ENCODE measurements around the gene GALNTL6. TPM values are rescaled to one million over a fixed set of nuclear protein-coding genes. Genes with fewer than 3 reads are reported as not detected.

GALNTL6 gene
- total and polyA plus RNA-seq, 2 donors (not counting 3 experiments of a cell fraction or from before 2014, with no cell fraction given) = not detected

DNA sequence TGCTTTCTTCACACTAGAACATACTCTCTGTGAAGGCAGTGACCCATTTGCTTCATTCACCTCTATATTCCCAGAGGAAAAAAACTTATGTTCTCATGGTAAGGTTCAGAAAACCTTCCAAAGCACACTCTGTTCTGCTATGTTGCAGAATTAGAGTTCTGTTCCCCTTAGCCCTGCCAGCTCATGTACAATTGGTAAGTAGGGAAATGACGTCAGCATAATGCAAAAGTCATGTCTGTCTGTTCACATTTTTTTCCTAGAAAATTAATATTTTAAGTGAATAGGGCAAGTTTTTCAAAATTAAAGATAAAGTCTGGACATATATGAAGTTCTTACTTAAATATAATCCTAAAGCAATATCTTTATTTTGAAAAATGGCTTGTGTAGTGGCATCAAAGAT lies 443.6 kb downstream of the GALNTL6 start:
- POLR2A ChIA-PET = no interaction called here
- dilution Hi-C loops (cut with MboI; ENCODE audit: extremely low pct_ligation_motif_present, low sequenced_read_pairs) = no loop called here
- no peak for FAIRE-seq

DNA sequence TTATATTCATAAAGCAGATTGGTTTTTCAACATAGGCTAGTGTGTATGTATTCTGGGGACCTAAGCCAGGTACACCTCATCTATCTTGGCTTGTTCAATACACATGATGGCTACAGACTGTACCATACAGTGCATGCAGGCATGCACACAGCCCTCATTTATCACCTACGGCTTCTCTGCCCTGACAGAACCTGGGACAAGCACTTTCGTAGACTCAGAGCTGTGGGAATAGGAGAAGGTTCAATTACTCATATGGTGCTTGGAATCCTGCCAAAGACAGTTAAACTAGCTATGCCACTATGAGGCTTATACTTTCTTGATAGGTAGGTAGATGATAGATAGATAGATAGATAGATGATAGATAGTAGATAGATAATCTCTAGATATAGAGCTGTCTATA lies 457.2 kb downstream of the GALNTL6 start:
- ChIA-PET POLR2A (no interaction called here), CTCF (no interaction called here)
- DNase-seq (ENCODE audit: low read depth, low spot score) (no peak), FAIRE-seq (no peak)
- no peaks in the 10 kb centered on the region for H3K9me1 ChIP-seq (replicated peaks; ENCODE audit: control insufficient read depth, extremely low read depth, insufficient read depth, low read length)
- no peak overlapping the region for H3K9ac ChIP-seq (replicated peaks; ENCODE audit: extremely low read depth, insufficient read depth, low read length)
- BruUV-seq (replicated peaks) = no TSS peak
- no peak overlapping the region for H3K4me3 ChIP-seq (replicated peaks in 1 of 3; ENCODE audit: insufficient read depth in 1 of 3, low read depth in 1 of 3, low read length in 3 of 3)
- dilution Hi-C loops (cut with MboI; ENCODE audit: extremely low pct_ligation_motif_present, low sequenced_read_pairs) = no loop called here
- intact Hi-C loops (cut with micrococcal nuclease) = no loop called here
- H4K20me1 ChIP-seq (replicated peaks; ENCODE audit: control insufficient read depth, extremely low read depth, insufficient read depth, low read length) = no peaks in the 10 kb centered on the region
- TF ChIP-seq, protein P1, sequence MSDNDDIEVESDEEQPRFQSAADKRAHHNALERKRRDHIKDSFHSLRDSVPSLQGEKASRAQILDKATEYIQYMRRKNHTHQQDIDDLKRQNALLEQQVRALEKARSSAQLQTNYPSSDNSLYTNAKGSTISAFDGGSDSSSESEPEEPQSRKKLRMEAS (IDR thresholded peaks at IDR 0.05; ENCODE audit: insufficient read depth, insufficient read length) = no peak
- TF ChIP-seq GATA2 (IDR thresholded peaks at IDR 0.05; ENCODE audit: insufficient read depth, insufficient read length, low read depth, low read length) (no peak), MYC (IDR thresholded peaks at IDR 0.05; ENCODE audit: low read depth, low read length) (no peak), EZH2 (IDR thresholded peaks at IDR 0.05; ENCODE audit: borderline replicate concordance, low read depth, low read length, severe bottlenecking) (no peak), POLR2AphosphoS5 (IDR thresholded peaks at IDR 0.05; ENCODE audit: insufficient read depth, low read depth, low read length) (no peak), JUN (IDR thresholded peaks at IDR 0.05; ENCODE audit: borderline replicate concordance, insufficient read depth, insufficient read length, low read depth) (no peak)
- TF ChIP-seq, protein P2, sequence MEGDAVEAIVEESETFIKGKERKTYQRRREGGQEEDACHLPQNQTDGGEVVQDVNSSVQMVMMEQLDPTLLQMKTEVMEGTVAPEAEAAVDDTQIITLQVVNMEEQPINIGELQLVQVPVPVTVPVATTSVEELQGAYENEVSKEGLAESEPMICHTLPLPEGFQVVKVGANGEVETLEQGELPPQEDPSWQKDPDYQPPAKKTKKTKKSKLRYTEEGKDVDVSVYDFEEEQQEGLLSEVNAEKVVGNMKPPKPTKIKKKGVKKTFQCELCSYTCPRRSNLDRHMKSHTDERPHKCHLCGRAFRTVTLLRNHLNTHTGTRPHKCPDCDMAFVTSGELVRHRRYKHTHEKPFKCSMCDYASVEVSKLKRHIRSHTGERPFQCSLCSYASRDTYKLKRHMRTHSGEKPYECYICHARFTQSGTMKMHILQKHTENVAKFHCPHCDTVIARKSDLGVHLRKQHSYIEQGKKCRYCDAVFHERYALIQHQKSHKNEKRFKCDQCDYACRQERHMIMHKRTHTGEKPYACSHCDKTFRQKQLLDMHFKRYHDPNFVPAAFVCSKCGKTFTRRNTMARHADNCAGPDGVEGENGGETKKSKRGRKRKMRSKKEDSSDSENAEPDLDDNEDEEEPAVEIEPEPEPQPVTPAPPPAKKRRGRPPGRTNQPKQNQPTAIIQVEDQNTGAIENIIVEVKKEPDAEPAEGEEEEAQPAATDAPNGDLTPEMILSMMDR (IDR thresholded peaks at IDR 0.05; ENCODE audit: extremely low read depth in 1 of 2, insufficient read depth in 1 of 2, low read depth in 1 of 2, low read length in 2 of 2) = no peak
- H3K9me3 ChIP-seq (replicated peaks; ENCODE audit: control insufficient read depth, insufficient read depth, low read length) = no peaks in the 10 kb centered on the region
- H3K27ac ChIP-seq (ENCODE audit: insufficient read depth, low read depth, low read length) = no peak overlapping the region
- H3K27me3 ChIP-seq (ENCODE audit: control insufficient read depth in 2 of 2, insufficient read depth in 2 of 2, low read length in 2 of 2) = no peaks in the 10 kb centered on the region
- no peak overlapping the region for H3K4me2 ChIP-seq (ENCODE audit: insufficient read depth, low read length)
- no peak overlapping the region for H2AFZ ChIP-seq (ENCODE audit: low read depth, low read length)
- H3K79me2 ChIP-seq (ENCODE audit: control insufficient read depth, insufficient read depth, low read length) = no peaks in the 10 kb centered on the region
- H3K36me3 ChIP-seq (ENCODE audit: control insufficient read depth in 2 of 2, extremely low read depth in 1 of 2, insufficient read depth in 2 of 2, low read length in 2 of 2) = no peaks in the 10 kb centered on the region
- H3K4me1 ChIP-seq (ENCODE audit: control insufficient read depth, extremely low read depth, insufficient read depth, low read length) = no peaks in the 10 kb centered on the region

More for the DNA sequence above, 443.6 kb downstream of the GALNTL6 start:
- intact Hi-C loops (cut with micrococcal nuclease) = no loop called here
- no peak overlapping the region for H3K4me2 ChIP-seq (ENCODE audit: insufficient read depth, low read length)
- no peaks in the 10 kb centered on the region for H3K27me3 ChIP-seq (ENCODE audit: control insufficient read depth in 2 of 2, insufficient read depth in 2 of 2, low read length in 2 of 2)
- H3K4me1 ChIP-seq (ENCODE audit: control insufficient read depth, extremely low read depth, insufficient read depth, low read length) = no peaks in the 10 kb centered on the region
- no peak for DNase-seq (ENCODE audit: low read depth, low spot score)
- BruUV-seq (replicated peaks) = no TSS peak
- TF ChIP-seq POLR2A (IDR thresholded peaks at IDR 0.05; ENCODE audit: low read depth, low read length) (no peak), GATA2 (IDR thresholded peaks at IDR 0.05; ENCODE audit: insufficient read depth, insufficient read length, low read depth, low read length) (no peak), MYC (IDR thresholded peaks at IDR 0.05; ENCODE audit: low read depth, low read length) (no peak)
- TF ChIP-seq, protein P1 (IDR thresholded peaks at IDR 0.05; ENCODE audit: insufficient read depth, insufficient read length) = no peak
- TF ChIP-seq, protein P2 (IDR thresholded peaks at IDR 0.05; ENCODE audit: extremely low read depth in 1 of 2, insufficient read depth in 1 of 2, low read depth in 1 of 2, low read length in 2 of 2) = no peak
- H3K36me3 ChIP-seq (ENCODE audit: control insufficient read depth in 2 of 2, extremely low read depth in 1 of 2, insufficient read depth in 2 of 2, low read length in 2 of 2) = no peaks in the 10 kb centered on the region
- no peaks in the 10 kb centered on the region for H3K79me2 ChIP-seq (ENCODE audit: control insufficient read depth, insufficient read depth, low read length)
- H3K4me3 ChIP-seq (replicated peaks in 1 of 3; ENCODE audit: insufficient read depth in 1 of 3, low read depth in 1 of 3, low read length in 3 of 3) = no peak overlapping the region
- no peak overlapping the region for H3K27ac ChIP-seq (ENCODE audit: insufficient read depth, low read depth, low read length)
- H3K9ac ChIP-seq (replicated peaks; ENCODE audit: extremely low read depth, insufficient read depth, low read length) = no peak overlapping the region
- H2AFZ ChIP-seq (ENCODE audit: low read depth, low read length) = no peak overlapping the region
- CTCF ChIA-PET = no interaction called here
- H3K9me1 ChIP-seq (replicated peaks; ENCODE audit: control insufficient read depth, extremely low read depth, insufficient read depth, low read length) = no peaks in the 10 kb centered on the region
- no peaks in the 10 kb centered on the region for H3K9me3 ChIP-seq (replicated peaks; ENCODE audit: control insufficient read depth, insufficient read depth, low read length)
- no peaks in the 10 kb centered on the region for H4K20me1 ChIP-seq (replicated peaks; ENCODE audit: control insufficient read depth, extremely low read depth, insufficient read depth, low read length)

Measured in endothelial cell of umbilical vein (primary cell).